ENCODE measurements around the gene CTIF.

DNA sequence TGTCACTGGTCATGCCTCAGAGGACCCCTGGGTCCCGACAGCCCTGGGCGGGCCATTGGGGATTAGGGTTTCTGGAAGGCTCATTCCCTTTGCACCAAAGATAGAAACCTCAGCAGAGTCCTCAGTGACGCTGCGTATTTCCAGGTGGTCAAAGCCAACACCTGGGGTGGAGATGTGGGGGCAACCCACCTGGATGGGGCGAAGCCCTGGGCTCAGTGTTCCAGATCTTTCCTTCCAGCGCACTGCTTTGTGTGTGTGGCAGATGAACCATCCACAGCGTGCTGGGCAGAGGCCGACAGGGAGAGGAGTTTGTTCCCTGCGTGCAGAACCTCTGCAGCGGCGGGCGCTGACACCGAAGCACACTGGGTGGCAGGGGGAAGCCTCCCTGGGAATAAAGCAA is 143.9 kb downstream of the CTIF start:
- TF ChIP-seq CTCF (IDR thresholded peaks at IDR 0.05) = no peak
- no peak for TF ChIP-seq POLR2A (IDR thresholded peaks at IDR 0.05)
